ENCODE results near the gene CCDC152.

DNA sequence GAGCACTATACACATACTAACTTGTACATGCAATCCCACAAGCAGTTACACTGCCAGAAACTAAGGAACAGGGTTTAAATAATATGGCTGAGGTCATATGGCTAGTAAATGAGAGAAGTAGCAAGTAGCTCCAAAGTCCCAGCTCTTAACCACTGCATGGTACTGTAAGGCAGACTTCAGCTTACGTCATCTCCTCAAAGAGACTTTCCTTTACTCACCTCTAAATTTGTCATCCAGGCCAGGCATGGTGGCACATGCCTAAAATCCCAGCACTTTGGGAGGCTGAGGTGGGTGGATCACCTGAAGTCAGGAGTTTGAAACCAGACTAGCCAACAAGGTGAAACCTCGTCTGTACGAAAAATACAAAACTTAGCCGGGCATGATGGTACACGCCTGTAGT is 75.4 kb downstream of the CCDC152 start:
- no peak for TF ChIP-seq CTCF (conservative IDR thresholded peaks at IDR 0.05; ENCODE audit: low read depth, low read length)
- no peak for TF ChIP-seq EZH2phosphoT487 (IDR thresholded peaks at IDR 0.05; ENCODE audit: borderline replicate concordance, low read length)
- no peak for TF ChIP-seq EZH2 (IDR thresholded peaks at IDR 0.05; ENCODE audit: low read length, unreplicated experiment)
